Thyroid gland (tissue), 4 donors: ENCODE measurements around the gene CPA5. TPM values are rescaled to one million over a fixed set of nuclear protein-coding genes. Genes with fewer than 3 reads are reported as not detected.
"Not testable (repeated sequence)": the region's sequence is repeated elsewhere in the genome, so short reads cannot be mapped to it uniquely, and the experiment has no call there.

Experiments
- DNase-seq, 2 donors: peaks; one replicate each; pipeline ENCODE4 v3.0.0-alpha.2; 2019
- H3K27ac ChIP-seq, 3 donors: fragments of 200-600 bp; sonication (generic); 1 replicate in 2 of 3; 2 replicates in 1 of 3; pipeline ENCODE4 v1.5.1; 2016 to 2019; ENCODE audit warnings: mild to moderate bottlenecking in 1 of 3, moderate library complexity in 1 of 3
- H3K27me3 ChIP-seq: fragments of 200-600 bp; sonication (generic); one replicate; pipeline ENCODE4 v1.5.1; 2019
- H3K36me3 ChIP-seq, 2 donors: fragments of 200-600 bp; sonication (generic); one replicate each; pipeline ENCODE4 v1.5.1; 2016 to 2019
- H3K4me1 ChIP-seq, 2 donors: fragments of 200-600 bp; sonication (generic); one replicate each; pipeline ENCODE4 v1.5.1; 2017 to 2019
- H3K4me3 ChIP-seq, 3 donors: fragments of 200-600 bp; sonication (generic); replicated peaks in 1 of 3; 1 replicate in 2 of 3; 2 replicates in 1 of 3; pipeline ENCODE4 v1.5.1; 2016; ENCODE audit warnings: mild to moderate bottlenecking in 1 of 3
- H3K9me3 ChIP-seq: fragments of 200-600 bp; sonication (generic); one replicate; pipeline ENCODE4 v1.5.1; 2017
- POLR2A ChIP-seq, 2 donors: fragments of 450-650 bp; IDR thresholded peaks; one replicate each; pipeline ENCODE4 v1.6.1; 2017; ENCODE audit warnings: antibody characterized with exemption in 2 of 2, mild to moderate bottlenecking in 2 of 2, moderate library complexity in 1 of 2
- WGBS, 2 donors: methylation state at CpG; one replicate each; pipeline ENCODE4 v1.1.5; 2017; 5-methylcytosine and 5-hydroxymethylcytosine counted together
- intact Hi-C: fragments of 100-400 bp; cut with DNase I; formaldehyde crosslinking; loops from one replicate; pipeline ENCODE4 v1.15.1; 2023
- total RNA-seq, 4 donors: library from RNA; depleted of rRNA; stranded (reverse); fragments of >200 nt; gene quantifications; one replicate each; pipeline ENCODE4 v1.2.3, GENCODE V29; 2016
- TF ChIP-seq, protein P1 (sequence below), 6 experiments: fragments of 200-600 bp in 3 of 6; fragments of 450-650 bp in 3 of 6; sonication (generic) in 3 of 6; IDR thresholded peaks; one replicate each; pipeline ENCODE4 v1.5.1; 2016 to 2019; ENCODE audit warnings: antibody characterized with exemption in 6 of 6, mild to moderate bottlenecking in 2 of 6, inconsistent platforms in 1 of 6, moderate library complexity in 1 of 6

The CPA5 gene
- total RNA-seq, 4 donors from 2014 or later = not detected

GRCh38 chr7:130371046-130371445, 26.4 kb downstream of the CPA5 start:
- Histone ChIP-seq H3K36me3 (no peaks in the 10 kb centered on the region), H3K27me3 (no peaks in the 10 kb centered on the region), H3K27ac (no peak overlapping the region), H3K4me3 (no peak overlapping the region), H3K4me1 (peaks cover 14 to 28% of the 10 kb centered on the region in 2 donors), H3K9me3 (no peaks in the 10 kb centered on the region)
- intact Hi-C loops = no loop called here
- TF ChIP-seq, protein P1, sequence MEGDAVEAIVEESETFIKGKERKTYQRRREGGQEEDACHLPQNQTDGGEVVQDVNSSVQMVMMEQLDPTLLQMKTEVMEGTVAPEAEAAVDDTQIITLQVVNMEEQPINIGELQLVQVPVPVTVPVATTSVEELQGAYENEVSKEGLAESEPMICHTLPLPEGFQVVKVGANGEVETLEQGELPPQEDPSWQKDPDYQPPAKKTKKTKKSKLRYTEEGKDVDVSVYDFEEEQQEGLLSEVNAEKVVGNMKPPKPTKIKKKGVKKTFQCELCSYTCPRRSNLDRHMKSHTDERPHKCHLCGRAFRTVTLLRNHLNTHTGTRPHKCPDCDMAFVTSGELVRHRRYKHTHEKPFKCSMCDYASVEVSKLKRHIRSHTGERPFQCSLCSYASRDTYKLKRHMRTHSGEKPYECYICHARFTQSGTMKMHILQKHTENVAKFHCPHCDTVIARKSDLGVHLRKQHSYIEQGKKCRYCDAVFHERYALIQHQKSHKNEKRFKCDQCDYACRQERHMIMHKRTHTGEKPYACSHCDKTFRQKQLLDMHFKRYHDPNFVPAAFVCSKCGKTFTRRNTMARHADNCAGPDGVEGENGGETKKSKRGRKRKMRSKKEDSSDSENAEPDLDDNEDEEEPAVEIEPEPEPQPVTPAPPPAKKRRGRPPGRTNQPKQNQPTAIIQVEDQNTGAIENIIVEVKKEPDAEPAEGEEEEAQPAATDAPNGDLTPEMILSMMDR (IDR thresholded peaks at IDR 0.05) = no peak
- no peak for TF ChIP-seq POLR2A (IDR thresholded peaks at IDR 0.05)
- 67 to 75% methylated on average over 3 of the region's 3 CpGs for WGBS, 2 donors
- DNase-seq = peak; percentile 33 to 42

- Histone ChIP-seq H3K9me3 (no peaks in the 10 kb centered on the region), H3K27me3 (no peaks in the 10 kb centered on the region), H3K27ac (peak overlapping the region; percentile 60 to 91 (median 87)), H3K4me1 (peaks cover 14 to 26% of the 10 kb centered on the region in 2 donors), H3K36me3 (no peaks in the 10 kb centered on the region), H3K4me3 (no peak overlapping the region)
- intact Hi-C loops = no loop called here
- no peak for TF ChIP-seq POLR2A (IDR thresholded peaks at IDR 0.05)
- TF ChIP-seq, protein P1 (IDR thresholded peaks at IDR 0.05) = no peak
- no peak for DNase-seq
- 80 to 89% methylated on average over 11 of the region's 11 CpGs for WGBS, 2 donors
Measured at GRCh38 chr7:130372402-130373165, 28.0 kb downstream of the CPA5 start.

GRCh38 chr7:130374507-130374906, 29.9 kb downstream of the CPA5 start:
- no peak for DNase-seq
- H3K4me3 ChIP-seq = no peak overlapping the region
- H3K9me3 ChIP-seq = no peaks in the 10 kb centered on the region
- no peak for TF ChIP-seq POLR2A (IDR thresholded peaks at IDR 0.05)
- TF ChIP-seq, protein P1 (IDR thresholded peaks at IDR 0.05) = no peak
- 94 to 95% methylated on average over 6 of the region's 6 CpGs for WGBS, 2 donors
- peaks cover 14 to 26% of the 10 kb centered on the region in 2 donors for H3K4me1 ChIP-seq
- intact Hi-C loops = no loop called here
- no peaks in the 10 kb centered on the region for H3K27me3 ChIP-seq
- H3K36me3 ChIP-seq = no peaks in the 10 kb centered on the region
- peak overlapping the region; percentile 60 to 91 (median 87) for H3K27ac ChIP-seq

GRCh38 chr7:130376461-130376860, 31.8 kb downstream of the CPA5 start:
- H3K4me3 ChIP-seq, H3K9me3 ChIP-seq, DNase-seq, intact Hi-C loops, H3K27me3 ChIP-seq, H3K27ac ChIP-seq, H3K36me3 ChIP-seq: not testable (repeated sequence)
- H3K4me1 ChIP-seq = peaks cover 14 to 15% of the 10 kb centered on the region in 2 donors
- WGBS, 2 donors = 50 to 91% methylated on average over 1 of the region's 1 CpG

- H3K27ac ChIP-seq = no peak overlapping the region
- no peak overlapping the region for H3K4me3 ChIP-seq
- H3K4me1 ChIP-seq = peaks cover 14 to 15% of the 10 kb centered on the region in 2 donors
- no peaks in the 10 kb centered on the region for H3K27me3 ChIP-seq
- TF ChIP-seq, protein P1 (IDR thresholded peaks at IDR 0.05) = no peak
- no peak for TF ChIP-seq POLR2A (IDR thresholded peaks at IDR 0.05)
- WGBS, 2 donors = 89 to 97% methylated on average over 6 of the region's 6 CpGs
- DNase-seq = no peak
- intact Hi-C loops = no loop called here
- no peaks in the 10 kb centered on the region for H3K36me3 ChIP-seq
- H3K9me3 ChIP-seq = no peaks in the 10 kb centered on the region
Measured at GRCh38 chr7:130377178-130377577, 32.6 kb downstream of the CPA5 start.
